Measurements from ENCODE around the gene NIFK.

The NIFK gene

DNA sequence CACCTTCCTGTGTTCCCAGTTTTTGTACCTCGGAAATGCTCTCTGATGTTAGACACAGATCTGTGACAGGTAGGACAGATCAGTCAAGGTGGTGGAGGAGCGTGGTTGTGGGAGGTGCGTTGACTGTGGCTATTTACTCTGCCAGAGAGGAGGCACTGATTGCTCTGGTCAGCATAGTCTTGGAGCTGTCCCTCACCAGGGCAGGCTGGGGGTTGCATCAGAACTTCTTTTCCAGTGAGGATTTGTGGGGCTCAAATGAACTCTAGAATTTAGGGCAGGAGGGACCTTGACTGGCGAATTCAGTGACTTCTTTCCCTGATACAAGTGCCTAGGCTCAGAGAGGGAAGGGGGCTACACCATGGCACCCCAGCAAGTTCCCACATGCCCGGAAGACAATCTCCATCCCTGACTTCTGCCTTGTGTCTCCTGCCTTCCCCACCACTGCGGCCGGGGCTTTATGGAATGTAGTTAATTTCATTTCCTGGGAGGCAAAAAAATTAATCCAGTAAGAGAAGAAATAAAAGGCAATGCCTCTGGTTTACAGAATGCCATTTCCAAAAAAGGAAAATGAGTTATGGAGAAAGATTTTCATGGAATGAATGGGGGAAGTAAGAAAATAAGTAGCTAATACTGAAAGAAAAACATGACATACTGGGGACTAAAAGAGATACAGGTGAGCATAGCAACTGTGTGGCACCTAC lies 26.1 kb downstream of the NIFK start:
- H3K9ac ChIP-seq (ENCODE audit: low read depth, low read length, poor library complexity, severe bottlenecking): no peak overlapping the region
- no peaks in the 10 kb centered on the region for H3K79me2 ChIP-seq (ENCODE audit: insufficient read depth, low read length)
- H3K4me1 ChIP-seq (ENCODE audit: insufficient read depth, low read length, poor library complexity, severe bottlenecking): peaks cover 31% of the 10 kb centered on the region
- H3K27me3 ChIP-seq (ENCODE audit: insufficient read depth, low read length, poor library complexity, severe bottlenecking): no peaks in the 10 kb centered on the region
- no peaks in the 10 kb centered on the region for H3K36me3 ChIP-seq (ENCODE audit: insufficient read depth, low read length)
- H3K4me3 ChIP-seq (ENCODE audit: low read length, poor library complexity, severe bottlenecking): no peak overlapping the region
- H3K9me3 ChIP-seq (ENCODE audit: insufficient read depth, low read depth, low read length): no peaks in the 10 kb centered on the region
- no peaks in the 10 kb centered on the region for H4K20me1 ChIP-seq (ENCODE audit: insufficient read depth, low read length, poor library complexity, severe bottlenecking)
- no peak overlapping the region for H2AFZ ChIP-seq (ENCODE audit: low read length)
- H3F3A ChIP-seq (ENCODE audit: low read depth): peaks cover 13% of the 10 kb centered on the region; the same call in 1 of the 2 replicates
- no peak overlapping the region for H3K4me2 ChIP-seq (ENCODE audit: low read depth, low read length, poor library complexity, severe bottlenecking)
- no peaks in the 10 kb centered on the region for H3K9me2 ChIP-seq (replicated peaks; ENCODE audit: low read depth, low read length)
- TF ChIP-seq, protein P1, sequence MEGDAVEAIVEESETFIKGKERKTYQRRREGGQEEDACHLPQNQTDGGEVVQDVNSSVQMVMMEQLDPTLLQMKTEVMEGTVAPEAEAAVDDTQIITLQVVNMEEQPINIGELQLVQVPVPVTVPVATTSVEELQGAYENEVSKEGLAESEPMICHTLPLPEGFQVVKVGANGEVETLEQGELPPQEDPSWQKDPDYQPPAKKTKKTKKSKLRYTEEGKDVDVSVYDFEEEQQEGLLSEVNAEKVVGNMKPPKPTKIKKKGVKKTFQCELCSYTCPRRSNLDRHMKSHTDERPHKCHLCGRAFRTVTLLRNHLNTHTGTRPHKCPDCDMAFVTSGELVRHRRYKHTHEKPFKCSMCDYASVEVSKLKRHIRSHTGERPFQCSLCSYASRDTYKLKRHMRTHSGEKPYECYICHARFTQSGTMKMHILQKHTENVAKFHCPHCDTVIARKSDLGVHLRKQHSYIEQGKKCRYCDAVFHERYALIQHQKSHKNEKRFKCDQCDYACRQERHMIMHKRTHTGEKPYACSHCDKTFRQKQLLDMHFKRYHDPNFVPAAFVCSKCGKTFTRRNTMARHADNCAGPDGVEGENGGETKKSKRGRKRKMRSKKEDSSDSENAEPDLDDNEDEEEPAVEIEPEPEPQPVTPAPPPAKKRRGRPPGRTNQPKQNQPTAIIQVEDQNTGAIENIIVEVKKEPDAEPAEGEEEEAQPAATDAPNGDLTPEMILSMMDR (conservative IDR thresholded peaks at IDR 0.05; ENCODE audit: low read length): no peak
- no peak for TF ChIP-seq EZH2phosphoT487 (IDR thresholded peaks at IDR 0.05; ENCODE audit: borderline replicate concordance)

DNA sequence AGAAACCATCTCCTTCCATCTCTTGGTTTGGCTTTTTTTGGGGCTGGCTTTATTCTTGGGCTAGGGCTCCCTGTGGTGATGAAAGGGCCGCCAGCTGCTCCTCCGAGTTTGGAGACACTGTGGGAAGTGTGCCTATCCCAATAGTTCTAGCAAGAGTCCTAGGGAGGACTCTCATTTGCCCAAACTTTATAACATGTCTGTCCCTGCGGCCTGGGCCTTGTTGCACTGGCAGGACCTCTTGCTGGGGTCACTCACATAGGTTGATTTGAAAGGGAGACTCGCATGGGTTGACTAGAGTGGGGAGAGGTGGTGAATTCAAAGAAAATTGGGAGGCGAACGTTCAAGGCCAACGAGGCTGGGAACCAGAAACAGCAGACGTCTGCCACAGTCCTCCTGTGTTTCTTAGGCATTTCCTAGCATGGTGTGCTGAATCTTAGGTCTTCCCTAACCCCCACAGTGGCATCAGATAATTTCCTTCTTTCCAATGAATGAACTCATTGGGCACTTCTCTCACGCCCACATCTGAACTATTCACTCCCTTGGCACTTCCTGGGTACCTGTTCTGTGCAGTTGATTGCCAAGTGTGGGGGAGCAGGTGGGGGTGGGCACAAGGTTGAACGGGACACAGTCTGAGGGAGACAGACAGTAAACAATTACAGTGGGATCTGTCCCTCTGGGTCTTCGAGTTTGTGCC lies 26.8 kb downstream of the NIFK start:
- Histone ChIP-seq H3K4me2 (ENCODE audit: low read depth, low read length, poor library complexity, severe bottlenecking) (no peak overlapping the region), H3K4me1 (ENCODE audit: insufficient read depth, low read length, poor library complexity, severe bottlenecking) (peaks cover 36% of the 10 kb centered on the region), H3K9me3 (ENCODE audit: insufficient read depth, low read depth, low read length) (no peaks in the 10 kb centered on the region), H3F3A (ENCODE audit: low read depth) (peaks cover 13% of the 10 kb centered on the region; the same call in 1 of the 2 replicates), H2AFZ (ENCODE audit: low read length) (no peak overlapping the region), H3K4me3 (ENCODE audit: low read length, poor library complexity, severe bottlenecking) (no peak overlapping the region), H3K9me2 (replicated peaks; ENCODE audit: low read depth, low read length) (no peaks in the 10 kb centered on the region), H3K36me3 (ENCODE audit: insufficient read depth, low read length) (no peaks in the 10 kb centered on the region), H3K79me2 (ENCODE audit: insufficient read depth, low read length) (no peaks in the 10 kb centered on the region), H4K20me1 (ENCODE audit: insufficient read depth, low read length, poor library complexity, severe bottlenecking) (no peaks in the 10 kb centered on the region), H3K9ac (ENCODE audit: low read depth, low read length, poor library complexity, severe bottlenecking) (no peak overlapping the region), H3K27me3 (ENCODE audit: insufficient read depth, low read length, poor library complexity, severe bottlenecking) (no peaks in the 10 kb centered on the region)
- TF ChIP-seq, protein P1 (conservative IDR thresholded peaks at IDR 0.05; ENCODE audit: low read length): no peak
- no peak for TF ChIP-seq EZH2phosphoT487 (IDR thresholded peaks at IDR 0.05; ENCODE audit: borderline replicate concordance)

DNA sequence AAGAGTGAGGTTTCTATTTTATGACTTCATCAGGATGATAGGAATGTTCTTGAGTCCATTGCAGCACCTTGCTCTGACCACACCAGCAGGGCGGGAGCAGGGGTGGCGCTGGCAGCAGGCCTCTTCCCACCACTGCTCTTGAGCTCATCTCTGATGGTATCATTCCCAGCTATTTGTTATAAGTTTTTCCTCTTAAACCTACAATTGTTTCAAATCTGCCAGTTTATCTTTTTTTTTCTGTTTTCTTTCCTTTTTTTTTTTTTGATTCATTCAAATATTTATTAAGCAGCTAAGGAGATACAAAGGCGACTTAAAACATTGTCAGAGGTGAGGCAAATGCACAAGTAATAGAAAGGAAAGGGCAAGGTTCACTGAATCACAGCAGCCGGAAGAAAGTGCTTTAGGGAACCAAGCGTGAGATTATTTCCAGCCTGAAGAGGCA lies 28.7 kb downstream of the NIFK start:
- Histone ChIP-seq H3K27me3 (ENCODE audit: insufficient read depth, low read length, poor library complexity, severe bottlenecking) (no peaks in the 10 kb centered on the region), H3K9me3 (ENCODE audit: insufficient read depth, low read depth, low read length) (no peaks in the 10 kb centered on the region), H4K20me1 (ENCODE audit: insufficient read depth, low read length, poor library complexity, severe bottlenecking) (no peaks in the 10 kb centered on the region), H3K36me3 (ENCODE audit: insufficient read depth, low read length) (no peaks in the 10 kb centered on the region), H3K4me3 (ENCODE audit: low read length, poor library complexity, severe bottlenecking) (peak overlapping the region; percentile 63), H3K9ac (ENCODE audit: low read depth, low read length, poor library complexity, severe bottlenecking) (peak overlapping the region; percentile 45), H3K9me2 (replicated peaks; ENCODE audit: low read depth, low read length) (no peaks in the 10 kb centered on the region), H3K4me2 (ENCODE audit: low read depth, low read length, poor library complexity, severe bottlenecking) (peak overlapping the region; percentile 79), H3F3A (ENCODE audit: low read depth) (peaks cover 13% of the 10 kb centered on the region; the same call in 1 of the 2 replicates), H3K79me2 (ENCODE audit: insufficient read depth, low read length) (no peaks in the 10 kb centered on the region), H2AFZ (ENCODE audit: low read length) (peak overlapping the region; percentile 85), H3K4me1 (ENCODE audit: insufficient read depth, low read length, poor library complexity, severe bottlenecking) (peaks cover 36% of the 10 kb centered on the region)
- TF ChIP-seq EZH2phosphoT487 (IDR thresholded peaks at IDR 0.05; ENCODE audit: borderline replicate concordance): no peak
- TF ChIP-seq, protein P1 (conservative IDR thresholded peaks at IDR 0.05; ENCODE audit: low read length): no peak
